Fibroblast of villous mesenchyme (primary cell): ENCODE measurements around the gene ZFR2. TPM values are rescaled to one million over a fixed set of nuclear protein-coding genes. Genes with fewer than 3 reads are reported as not detected.

Source experiments
- DNase-seq: peaks from one replicate; pipeline ENCODE4 v3.0.0-alpha.2; 2010; ENCODE audit warnings: low read depth
- H3K4me3 ChIP-seq: 2 replicates; pipeline ENCODE4 v1.5.1; 2011; ENCODE audit warnings: low read depth, mild to moderate bottlenecking, low read length
- total RNA-seq: library from RNA; depleted of rRNA; stranded (reverse); fragments of >200 nt; gene quantifications from 2 replicates; pipeline ENCODE4 v1.2.3, GENCODE V29; 2012
- TF ChIP-seq, protein P1 (sequence below): IDR thresholded peaks from 2 replicates; pipeline ENCODE4 v1.5.1; 2012; ENCODE audit warnings: low read depth, mild to moderate bottlenecking, low read length; ENCODE audit not compliant: insufficient read depth

ZFR2 gene
- total RNA-seq, 1 donor = not detected

DNA sequence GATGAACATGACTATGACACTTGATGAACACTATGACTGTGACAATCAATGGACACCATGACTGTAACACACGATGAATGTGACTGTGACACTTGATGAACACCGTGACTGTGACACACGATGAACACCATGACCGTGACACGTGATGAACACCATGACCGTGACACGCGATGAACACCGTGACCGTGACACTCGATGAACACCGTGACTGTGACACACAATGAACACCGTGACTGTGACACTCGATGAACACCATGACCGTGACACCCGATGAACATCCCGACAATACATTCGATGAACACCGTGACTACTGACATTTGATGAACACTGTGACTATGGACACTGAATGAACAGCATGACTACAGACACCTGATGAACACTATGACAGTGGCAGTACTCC lies 30.9 kb downstream of the ZFR2 start:
- TF ChIP-seq, protein P1, sequence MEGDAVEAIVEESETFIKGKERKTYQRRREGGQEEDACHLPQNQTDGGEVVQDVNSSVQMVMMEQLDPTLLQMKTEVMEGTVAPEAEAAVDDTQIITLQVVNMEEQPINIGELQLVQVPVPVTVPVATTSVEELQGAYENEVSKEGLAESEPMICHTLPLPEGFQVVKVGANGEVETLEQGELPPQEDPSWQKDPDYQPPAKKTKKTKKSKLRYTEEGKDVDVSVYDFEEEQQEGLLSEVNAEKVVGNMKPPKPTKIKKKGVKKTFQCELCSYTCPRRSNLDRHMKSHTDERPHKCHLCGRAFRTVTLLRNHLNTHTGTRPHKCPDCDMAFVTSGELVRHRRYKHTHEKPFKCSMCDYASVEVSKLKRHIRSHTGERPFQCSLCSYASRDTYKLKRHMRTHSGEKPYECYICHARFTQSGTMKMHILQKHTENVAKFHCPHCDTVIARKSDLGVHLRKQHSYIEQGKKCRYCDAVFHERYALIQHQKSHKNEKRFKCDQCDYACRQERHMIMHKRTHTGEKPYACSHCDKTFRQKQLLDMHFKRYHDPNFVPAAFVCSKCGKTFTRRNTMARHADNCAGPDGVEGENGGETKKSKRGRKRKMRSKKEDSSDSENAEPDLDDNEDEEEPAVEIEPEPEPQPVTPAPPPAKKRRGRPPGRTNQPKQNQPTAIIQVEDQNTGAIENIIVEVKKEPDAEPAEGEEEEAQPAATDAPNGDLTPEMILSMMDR = no peak
- H3K4me3 ChIP-seq = no peak overlapping the region
- no peak for DNase-seq

DNA sequence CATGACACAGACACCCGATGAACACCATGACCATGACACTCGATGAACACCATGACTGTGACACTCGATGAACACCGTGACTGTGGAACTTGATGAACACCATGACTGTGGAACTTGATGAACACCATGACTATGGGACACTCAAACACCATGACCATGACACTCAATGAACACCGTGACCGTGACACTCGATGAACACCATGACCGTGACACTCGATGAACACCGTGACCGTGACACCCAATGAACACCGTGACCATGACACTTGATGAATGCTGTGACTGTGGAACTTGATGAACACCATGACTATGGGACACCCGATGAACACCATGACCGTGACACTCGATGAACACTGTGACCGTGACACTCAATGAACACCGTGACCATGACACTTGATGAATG lies 31.5 kb downstream of the ZFR2 start:
- H3K4me3 ChIP-seq = no peak overlapping the region
- TF ChIP-seq, protein P1 = no peak

DNA sequence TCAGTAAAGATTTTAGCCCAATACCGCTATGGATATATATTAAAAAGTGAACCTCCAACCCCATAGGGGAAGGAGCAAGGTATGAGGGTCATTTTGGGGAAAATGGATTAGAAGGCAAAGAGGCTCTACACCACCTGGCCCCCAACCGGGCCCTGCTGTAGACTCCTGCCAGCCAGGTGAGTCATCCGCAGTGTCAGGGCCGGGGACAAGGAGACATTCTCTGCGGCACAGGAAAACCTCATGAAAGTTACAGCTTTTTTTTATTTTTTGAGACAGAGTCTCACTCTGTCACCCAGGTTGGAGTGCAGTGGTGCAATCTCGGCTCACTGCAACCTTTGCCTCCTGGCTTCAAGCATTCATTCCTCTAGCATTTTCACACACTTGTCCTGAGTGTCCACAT lies 32.0 kb downstream of the ZFR2 start:
- TF ChIP-seq, protein P1 = no peak

More for the DNA sequence above, 31.5 kb downstream of the ZFR2 start:
- DNase-seq = no peak

DNA sequence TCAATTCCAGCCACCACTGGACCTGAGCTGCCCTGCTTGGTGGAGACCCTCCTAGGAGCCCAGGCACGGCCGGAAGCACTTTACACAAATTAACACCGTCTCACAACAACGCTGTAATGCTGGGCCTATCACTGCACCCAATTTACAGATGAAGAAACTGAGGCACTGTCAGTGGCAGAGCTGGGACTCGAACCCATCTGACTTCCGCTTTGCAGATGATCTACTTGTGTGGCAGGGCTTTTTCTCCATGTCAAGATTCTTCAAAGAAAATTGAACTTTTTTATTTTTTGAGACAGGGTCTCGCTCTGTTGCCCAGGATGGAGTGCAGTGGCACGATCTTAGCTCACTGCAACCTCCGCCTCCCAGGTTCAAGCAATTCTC lies 33.8 kb downstream of the ZFR2 start:
- TF ChIP-seq, protein P1 = no peak
- no peak for DNase-seq
- no peak overlapping the region for H3K4me3 ChIP-seq

More for the DNA sequence above, 32.0 kb downstream of the ZFR2 start:
- H3K4me3 ChIP-seq = no peak overlapping the region
- no peak for DNase-seq

DNA sequence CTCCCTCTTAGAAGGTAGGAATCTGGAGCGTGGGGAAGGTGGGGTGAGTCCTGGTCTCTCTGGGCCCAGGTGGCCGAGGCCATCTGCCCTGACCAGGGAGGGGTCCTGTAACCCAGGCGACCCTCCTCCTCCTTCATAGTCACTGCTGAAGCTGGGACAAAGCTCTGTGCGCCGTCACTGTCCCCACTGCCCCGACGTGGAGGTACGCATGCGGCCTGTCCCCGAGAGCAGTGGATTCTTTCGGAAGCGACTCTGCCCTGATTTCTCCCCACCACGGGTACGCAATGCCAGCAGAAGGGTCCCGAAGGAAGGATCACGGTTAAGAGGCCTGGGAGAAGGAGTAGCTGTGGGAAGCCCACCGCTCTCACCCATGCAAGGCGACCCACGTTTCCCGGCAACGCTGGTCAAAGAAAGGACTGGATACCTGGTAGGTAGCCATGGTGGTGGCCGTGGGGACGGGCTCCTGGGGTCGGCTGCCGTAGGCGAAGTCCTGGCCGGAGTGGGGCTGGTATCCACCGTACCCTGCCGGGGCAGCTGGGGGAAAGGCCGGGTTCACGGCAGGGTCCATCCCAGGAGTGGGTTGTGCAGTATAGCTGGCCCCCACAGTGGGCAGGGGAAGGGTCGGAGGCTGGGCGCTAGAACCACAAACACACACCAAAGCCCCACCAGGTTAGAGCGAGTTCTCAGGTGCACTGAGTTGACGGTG lies 34.3 kb downstream of the ZFR2 start:
- TF ChIP-seq, protein P1 = no peak
- DNase-seq = no peak

DNA sequence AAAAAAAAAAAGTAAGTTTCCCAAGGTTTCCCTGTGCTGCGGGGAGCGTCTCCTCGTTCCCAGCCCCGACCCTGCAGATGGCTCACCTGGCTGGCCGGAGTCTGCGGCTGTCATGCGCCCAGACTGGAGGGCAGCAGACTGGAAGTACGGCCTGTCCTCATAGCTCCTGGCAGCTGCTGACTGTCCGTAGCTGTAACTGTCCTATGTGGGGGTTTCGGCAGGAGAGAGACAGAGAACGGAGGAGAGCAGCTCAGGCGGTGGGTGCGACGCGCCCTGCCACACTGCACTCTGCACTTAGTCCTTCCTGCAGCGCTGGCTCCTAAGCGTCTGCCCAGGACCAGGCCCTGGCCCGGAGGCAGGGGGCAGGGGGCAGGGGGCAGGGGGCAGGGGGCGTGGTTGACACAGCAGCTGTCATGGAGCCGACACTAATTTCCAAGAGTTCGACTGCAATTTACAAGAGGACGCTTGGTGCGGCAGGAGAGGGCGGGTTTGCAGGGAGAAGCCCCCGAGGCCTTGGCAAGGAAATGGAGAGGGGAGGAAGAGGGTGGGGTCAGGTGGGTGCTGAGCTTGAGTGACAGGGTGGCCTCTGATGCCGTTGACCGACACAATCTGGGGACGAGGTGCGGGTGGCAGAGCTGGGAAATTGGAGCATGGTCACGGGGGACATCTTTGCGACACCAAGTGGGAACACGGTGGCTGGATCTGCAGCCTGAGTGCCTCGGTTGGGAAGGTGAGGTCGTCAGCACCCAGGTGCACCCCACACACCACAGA lies 35.1 kb downstream of the ZFR2 start:
- DNase-seq = no peak
- TF ChIP-seq, protein P1 = no peak
- no peak overlapping the region for H3K4me3 ChIP-seq

More for the DNA sequence above, 34.3 kb downstream of the ZFR2 start:
- H3K4me3 ChIP-seq = no peak overlapping the region
